ENCODE data around the gene ADAM33.

The ADAM33 gene

DNA sequence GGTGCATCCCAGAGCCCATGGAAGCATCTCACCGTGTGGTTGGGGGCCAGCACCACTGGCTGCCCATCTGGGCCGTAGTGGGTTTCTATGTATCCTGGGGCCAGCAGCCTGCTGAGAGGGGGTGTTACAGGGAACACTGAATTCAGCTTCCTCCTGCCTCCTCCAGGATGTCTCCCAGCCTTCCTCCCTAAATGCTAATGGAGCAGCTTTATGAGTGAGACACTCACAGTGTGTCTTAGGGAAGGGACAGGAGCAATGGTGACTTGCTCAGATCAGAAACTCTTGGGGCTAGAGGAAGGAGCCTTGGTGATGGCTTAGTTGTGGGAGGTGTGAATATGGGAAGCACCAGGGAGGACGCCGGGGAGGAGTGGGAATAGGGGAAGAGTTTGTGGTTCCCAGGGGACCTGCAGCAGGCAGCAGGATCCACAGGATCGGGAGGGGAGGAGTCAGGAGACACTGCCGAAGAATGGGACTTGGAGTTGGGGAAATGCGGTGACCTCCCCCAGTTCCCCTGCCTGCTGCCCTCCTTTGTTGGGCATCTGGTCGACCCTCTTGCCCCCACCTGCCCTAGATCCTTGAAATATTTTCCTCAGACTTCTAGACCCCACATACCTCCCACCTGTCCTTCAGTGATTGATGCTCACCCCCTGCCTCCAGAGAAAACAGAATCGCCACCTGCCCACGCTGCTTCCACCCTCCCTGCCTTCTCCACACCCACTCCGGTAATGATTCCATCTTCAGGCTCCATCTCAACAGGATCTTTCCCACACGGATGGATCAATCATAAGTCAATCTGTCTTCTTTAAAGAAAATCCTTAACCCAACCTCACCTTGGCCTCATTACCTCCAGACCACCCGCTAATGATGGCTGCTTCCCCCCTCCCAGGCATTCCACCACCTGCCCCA lies 6.6 kb downstream of the ADAM33 start:
- Histone ChIP-seq H3K27me3 (ENCODE audit: low read depth) (peaks cover 44% of the 10 kb centered on the region), H3K4me1 (no peaks in the 10 kb centered on the region), H3K9me3 (no peaks in the 10 kb centered on the region), H3K4me3 (no peak overlapping the region), H3K36me3 (replicated peaks) (no peaks in the 10 kb centered on the region)
- in situ Hi-C loops (cut with MboI; ENCODE audit: low sequenced_read_pairs) = loop anchor here (5.0 kb wide), 1 partner anchor 37 kb away; the partner anchor contains the start of gene SIGLEC1
- DNase-seq (ENCODE audit: low spot score in 2 of 2) = no peak

DNA sequence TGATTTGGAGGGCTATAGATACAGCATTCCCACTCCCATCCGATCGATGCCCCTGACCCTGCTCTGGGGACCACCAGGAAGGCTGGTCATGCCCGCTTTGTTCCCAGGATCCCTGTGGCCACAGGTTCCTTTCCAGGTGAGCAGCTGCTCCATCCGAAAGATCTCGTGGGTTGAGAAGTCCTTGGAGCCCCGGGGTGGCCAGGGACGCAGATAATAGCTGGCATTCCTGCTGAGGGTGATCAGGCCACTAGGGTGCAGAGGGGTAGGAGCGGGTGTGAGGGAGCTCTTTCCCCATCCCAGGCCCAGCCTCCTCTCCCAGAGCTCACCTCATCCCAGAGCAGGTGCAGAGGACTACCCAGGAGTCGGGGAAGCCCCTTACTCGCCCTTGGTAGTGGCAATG lies 7.4 kb downstream of the ADAM33 start:
- no peak overlapping the region for H3K4me3 ChIP-seq
- in situ Hi-C loops (cut with MboI; ENCODE audit: low sequenced_read_pairs) = no loop called here
- peaks cover 44% of the 10 kb centered on the region for H3K27me3 ChIP-seq (ENCODE audit: low read depth)
- DNase-seq (ENCODE audit: low spot score in 2 of 2) = no peak
- H3K9me3 ChIP-seq = no peaks in the 10 kb centered on the region
- H3K36me3 ChIP-seq (replicated peaks) = no peaks in the 10 kb centered on the region
- H3K4me1 ChIP-seq = no peaks in the 10 kb centered on the region

DNA sequence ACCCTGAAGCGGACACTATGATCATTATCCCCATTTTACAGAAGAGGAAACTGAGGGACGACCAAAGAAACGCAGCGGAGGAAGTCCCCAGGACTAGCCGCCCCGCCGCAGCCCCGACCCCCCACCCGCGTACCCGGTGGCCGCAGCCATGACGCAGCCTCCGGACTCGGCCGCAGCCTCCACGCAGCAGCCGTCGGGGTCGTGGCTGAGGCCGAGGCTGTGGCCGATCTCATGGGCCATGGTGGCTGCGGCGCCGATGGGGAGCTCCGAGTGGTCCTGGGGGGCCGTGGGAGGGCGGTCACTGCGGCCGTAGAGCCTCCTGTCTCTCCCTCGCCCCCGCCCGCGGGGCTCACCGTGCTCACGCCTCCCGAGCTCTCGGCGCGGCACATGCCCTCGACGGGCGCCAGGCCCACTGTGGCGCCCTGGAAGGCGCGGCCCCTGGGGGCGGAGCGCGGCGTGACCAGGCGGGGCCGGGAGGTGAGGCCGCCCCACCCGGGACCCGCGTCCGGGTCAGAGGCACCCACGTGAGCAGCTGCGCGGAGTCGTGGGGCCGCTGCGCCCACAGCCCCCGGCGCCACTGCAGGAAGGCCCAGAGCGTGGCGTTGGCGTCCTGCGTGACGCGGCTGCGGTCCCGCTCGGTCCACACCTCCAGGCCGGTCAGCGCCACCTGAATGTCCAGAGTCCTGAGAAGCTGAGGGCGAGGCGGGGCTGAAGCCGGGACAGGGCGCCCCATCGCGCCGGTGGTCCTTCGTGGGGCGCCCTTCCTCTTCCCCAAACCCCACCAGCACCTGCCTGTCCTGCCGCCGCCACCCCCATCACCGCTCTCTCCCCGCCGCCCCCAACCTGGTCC lies 8.4 kb downstream of the ADAM33 start:
- Histone ChIP-seq H3K27me3 (ENCODE audit: low read depth) (peaks cover 44% of the 10 kb centered on the region), H3K9me3 (no peaks in the 10 kb centered on the region), H3K4me3 (no peak overlapping the region), H3K36me3 (replicated peaks) (no peaks in the 10 kb centered on the region), H3K4me1 (no peaks in the 10 kb centered on the region)
- no peak for DNase-seq (ENCODE audit: low spot score in 2 of 2)
- in situ Hi-C loops (cut with MboI; ENCODE audit: low sequenced_read_pairs) = no loop called here

DNA sequence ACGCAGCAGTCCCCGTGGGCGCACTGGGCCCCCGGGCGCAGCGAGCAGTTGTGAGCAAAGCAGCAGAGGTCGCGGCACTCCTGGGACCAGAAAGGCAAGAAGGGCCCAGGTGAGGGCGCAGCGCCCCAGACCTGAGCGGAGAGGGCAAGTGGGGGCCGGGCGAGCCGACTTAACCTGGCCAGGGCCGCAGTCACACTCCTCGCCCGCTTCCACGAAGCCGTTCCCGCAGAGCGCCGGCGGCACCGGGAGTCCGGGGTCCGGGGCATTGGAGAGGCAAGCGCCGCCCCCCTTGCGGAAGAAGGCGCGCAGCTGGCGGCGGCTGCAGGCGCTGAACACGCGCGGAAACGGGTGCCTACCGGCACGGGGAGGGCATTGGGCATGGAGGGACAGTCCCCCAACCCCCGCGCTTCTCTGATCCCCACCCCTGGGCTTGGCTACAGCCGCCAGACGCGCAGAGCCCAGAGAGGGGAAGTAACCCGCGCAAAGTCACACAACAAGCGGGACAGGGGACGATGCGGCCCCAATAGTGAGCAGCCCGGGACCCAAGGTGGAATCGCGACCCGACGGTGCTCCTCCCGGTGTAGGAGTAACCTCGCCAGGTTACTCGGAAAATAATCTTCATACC lies 9.2 kb downstream of the ADAM33 start:
- Histone ChIP-seq H3K27me3 (ENCODE audit: low read depth) (peaks cover 44% of the 10 kb centered on the region), H3K4me1 (no peaks in the 10 kb centered on the region), H3K9me3 (no peaks in the 10 kb centered on the region), H3K36me3 (replicated peaks) (no peaks in the 10 kb centered on the region), H3K4me3 (no peak overlapping the region)
- DNase-seq (ENCODE audit: low spot score in 2 of 2) = no peak
- in situ Hi-C loops (cut with MboI; ENCODE audit: low sequenced_read_pairs) = no loop called here

DNA sequence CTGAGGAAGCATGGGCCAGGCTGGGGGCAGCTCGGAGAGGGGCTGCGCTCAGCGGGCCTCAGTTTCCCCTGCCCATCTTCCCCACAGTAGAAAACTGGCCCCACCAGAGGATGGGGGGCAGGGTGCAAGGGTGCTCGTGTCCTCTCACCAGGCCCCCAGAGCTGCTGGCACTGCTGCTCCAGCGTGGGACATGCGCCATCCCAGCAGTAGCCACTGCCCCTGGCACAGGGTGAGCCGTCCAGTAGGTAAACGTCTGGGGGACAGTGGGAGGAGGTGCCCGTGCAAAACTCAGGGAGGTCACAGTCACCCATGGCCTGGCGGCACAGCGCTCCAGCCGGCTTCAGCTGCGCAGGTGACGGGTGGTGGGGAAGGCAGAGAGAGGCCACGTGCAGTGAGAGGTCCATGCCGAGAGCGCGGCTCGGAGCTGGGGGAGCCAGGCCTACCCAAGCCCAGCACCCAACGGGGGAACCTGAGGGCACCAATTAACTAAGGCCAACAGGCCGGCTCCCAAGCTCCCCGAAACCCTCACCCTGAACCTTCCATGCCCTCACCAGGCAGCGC lies 9.7 kb downstream of the ADAM33 start:
- Histone ChIP-seq H3K9me3 (no peaks in the 10 kb centered on the region), H3K27me3 (ENCODE audit: low read depth) (peaks cover 44% of the 10 kb centered on the region), H3K4me3 (no peak overlapping the region), H3K4me1 (no peaks in the 10 kb centered on the region), H3K36me3 (replicated peaks) (no peaks in the 10 kb centered on the region)
- DNase-seq (ENCODE audit: low spot score in 2 of 2) = no peak
- in situ Hi-C loops (cut with MboI; ENCODE audit: low sequenced_read_pairs) = no loop called here

DNA sequence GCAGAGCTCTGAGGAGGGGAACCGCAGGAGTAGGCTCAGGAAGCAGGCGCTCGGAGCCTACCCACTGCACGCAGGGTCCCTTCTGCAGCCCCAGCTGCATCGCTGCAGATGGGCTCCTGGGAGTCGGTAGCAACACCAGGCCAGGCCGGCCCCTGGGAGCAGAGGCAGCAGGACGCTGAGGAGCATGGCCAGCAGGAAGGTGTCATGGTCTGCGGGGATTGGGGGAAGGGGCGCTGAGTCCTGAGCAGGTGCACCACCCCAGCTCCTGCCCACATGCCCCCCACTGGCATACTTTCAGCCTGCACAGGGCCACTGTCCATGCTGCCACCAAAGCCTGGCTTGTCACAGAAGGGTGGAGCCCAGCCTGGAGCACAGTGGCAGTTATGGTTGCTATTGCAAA lies 10.9 kb downstream of the ADAM33 start:
- DNase-seq (ENCODE audit: low spot score in 2 of 2) = no peak
- Histone ChIP-seq H3K36me3 (replicated peaks) (no peaks in the 10 kb centered on the region), H3K4me1 (no peaks in the 10 kb centered on the region), H3K27me3 (ENCODE audit: low read depth) (peaks cover 41% of the 10 kb centered on the region), H3K4me3 (no peak overlapping the region), H3K9me3 (no peaks in the 10 kb centered on the region)
- in situ Hi-C loops (cut with MboI; ENCODE audit: low sequenced_read_pairs) = no loop called here

DNA sequence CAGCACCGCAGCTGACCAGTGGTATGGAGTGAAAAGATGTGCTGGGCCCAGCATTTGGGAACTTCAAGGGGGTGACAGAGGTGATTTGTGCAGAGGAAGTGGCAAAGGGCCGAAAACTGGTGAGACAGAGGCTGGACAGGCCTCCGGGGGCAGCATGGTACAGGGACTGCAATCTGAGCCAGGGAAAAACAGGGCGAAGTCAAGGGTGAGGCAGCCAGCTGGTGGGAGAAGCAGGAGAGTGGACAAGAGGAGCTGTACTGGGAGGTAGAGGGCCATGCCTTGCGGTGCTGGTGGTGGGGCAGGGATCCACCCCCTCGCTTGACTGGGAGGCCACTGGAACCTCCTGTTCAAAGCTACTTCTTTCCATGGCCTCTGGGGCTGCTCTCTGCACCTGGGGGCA lies 11.3 kb downstream of the ADAM33 start:
- no peak for DNase-seq (ENCODE audit: low spot score in 2 of 2)
- H3K36me3 ChIP-seq (replicated peaks) = no peaks in the 10 kb centered on the region
- in situ Hi-C loops (cut with MboI; ENCODE audit: low sequenced_read_pairs) = no loop called here
- no peaks in the 10 kb centered on the region for H3K4me1 ChIP-seq
- peaks cover 37% of the 10 kb centered on the region for H3K27me3 ChIP-seq (ENCODE audit: low read depth)
- no peaks in the 10 kb centered on the region for H3K9me3 ChIP-seq
- no peak overlapping the region for H3K4me3 ChIP-seq

DNA sequence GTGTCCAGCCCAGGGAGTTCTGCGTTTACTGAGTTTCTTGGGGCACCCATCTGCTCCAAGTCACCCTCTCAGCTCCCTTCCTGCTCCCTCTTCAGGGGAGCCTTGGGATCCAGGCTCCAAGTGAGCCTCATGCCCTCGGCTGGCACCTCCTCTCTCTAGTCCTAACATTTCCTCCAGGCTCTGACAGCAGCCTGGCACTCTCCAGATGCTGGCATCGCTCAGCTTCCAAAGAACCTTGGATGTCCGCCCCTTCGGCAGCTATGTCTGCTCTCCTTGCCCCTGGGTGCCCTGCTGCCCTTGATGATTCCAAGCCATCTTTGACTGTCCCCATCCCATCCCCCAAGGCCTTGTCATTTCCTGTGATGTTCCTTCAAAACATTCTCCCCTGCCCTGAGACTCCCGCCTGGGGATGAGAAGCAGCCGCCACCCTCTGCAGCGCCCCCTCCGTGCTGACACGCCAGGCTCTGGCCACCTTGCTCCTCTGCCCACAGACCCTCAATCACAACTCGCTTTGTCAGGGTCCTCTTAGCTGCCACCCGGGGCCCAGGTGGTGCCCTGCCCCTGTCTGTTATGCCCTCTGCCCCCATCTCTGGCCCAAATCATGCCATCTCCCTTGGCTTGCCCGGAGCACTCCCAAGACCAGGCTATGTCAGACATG lies 12.0 kb downstream of the ADAM33 start:
- Histone ChIP-seq H3K27me3 (ENCODE audit: low read depth) (peaks cover 30% of the 10 kb centered on the region), H3K9me3 (no peaks in the 10 kb centered on the region), H3K36me3 (replicated peaks) (no peaks in the 10 kb centered on the region), H3K4me1 (no peaks in the 10 kb centered on the region), H3K4me3 (no peak overlapping the region)
- DNase-seq (ENCODE audit: low spot score in 2 of 2) = no peak
- in situ Hi-C loops (cut with MboI; ENCODE audit: low sequenced_read_pairs) = no loop called here

DNA sequence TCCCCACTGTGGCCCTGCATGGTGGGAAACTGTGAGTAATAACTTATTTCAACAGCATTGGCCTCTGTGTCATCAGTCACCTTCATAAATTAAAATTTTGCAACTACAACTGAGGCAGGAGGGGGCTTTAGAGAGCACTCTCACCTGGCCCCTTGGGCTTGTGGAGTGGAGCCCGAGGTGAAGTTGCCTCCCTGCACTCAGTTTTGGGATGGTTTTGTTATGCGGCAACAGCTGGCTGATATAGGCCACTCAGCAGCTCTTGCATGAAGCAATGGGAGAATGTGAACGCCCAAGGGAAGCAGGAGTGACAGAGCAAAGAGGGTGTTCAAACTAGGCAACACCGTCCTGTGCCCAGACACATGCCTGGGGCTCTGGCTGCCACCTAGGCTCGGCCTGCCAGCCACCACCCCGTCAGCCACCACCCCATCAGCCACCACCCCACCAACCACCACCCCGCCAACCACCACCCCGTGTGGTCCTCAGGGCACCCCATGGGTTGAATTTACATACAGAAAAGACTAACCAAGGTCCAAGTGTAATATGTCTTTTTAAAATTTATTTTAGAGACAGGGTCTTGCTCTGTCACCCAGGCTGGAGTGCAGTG lies 14.3 kb downstream of the ADAM33 start:
- no peaks in the 10 kb centered on the region for H3K9me3 ChIP-seq
- H3K36me3 ChIP-seq (replicated peaks) = no peaks in the 10 kb centered on the region
- H3K4me3 ChIP-seq = no peak overlapping the region
- in situ Hi-C loops (cut with MboI; ENCODE audit: low sequenced_read_pairs) = no loop called here
- H3K27me3 ChIP-seq (ENCODE audit: low read depth) = peaks cover 10% of the 10 kb centered on the region
- DNase-seq (ENCODE audit: low spot score in 2 of 2) = no peak
- H3K4me1 ChIP-seq = no peaks in the 10 kb centered on the region

DNA sequence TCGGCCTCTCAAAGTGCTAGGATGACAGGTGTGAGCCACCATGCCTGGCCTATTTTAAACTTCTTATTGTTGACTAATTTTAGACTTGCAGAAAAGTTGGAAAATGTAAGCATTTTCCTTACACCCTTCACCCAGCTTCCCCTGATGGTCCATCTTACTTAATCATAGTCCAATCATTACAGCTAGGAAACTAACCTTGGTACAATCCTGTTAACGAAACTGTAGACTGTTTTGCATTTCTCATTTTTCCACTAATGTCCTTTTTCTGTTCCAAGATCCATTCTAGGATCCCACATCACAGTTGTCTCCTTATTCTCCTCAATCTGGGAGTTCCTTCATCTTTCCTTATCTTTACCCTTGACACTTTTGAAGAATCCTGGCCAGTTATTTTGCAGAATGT lies 18.0 kb downstream of the ADAM33 start:
- H3K4me3 ChIP-seq = no peak overlapping the region
- in situ Hi-C loops (cut with MboI; ENCODE audit: low sequenced_read_pairs) = no loop called here
- peaks cover 9% of the 10 kb centered on the region; the same call in 1 of the 2 replicates for H3K27me3 ChIP-seq (ENCODE audit: low read depth)
- H3K9me3 ChIP-seq = no peaks in the 10 kb centered on the region
- no peak for DNase-seq (ENCODE audit: low spot score in 2 of 2)
- H3K36me3 ChIP-seq (replicated peaks) = no peaks in the 10 kb centered on the region
- no peaks in the 10 kb centered on the region for H3K4me1 ChIP-seq

DNA sequence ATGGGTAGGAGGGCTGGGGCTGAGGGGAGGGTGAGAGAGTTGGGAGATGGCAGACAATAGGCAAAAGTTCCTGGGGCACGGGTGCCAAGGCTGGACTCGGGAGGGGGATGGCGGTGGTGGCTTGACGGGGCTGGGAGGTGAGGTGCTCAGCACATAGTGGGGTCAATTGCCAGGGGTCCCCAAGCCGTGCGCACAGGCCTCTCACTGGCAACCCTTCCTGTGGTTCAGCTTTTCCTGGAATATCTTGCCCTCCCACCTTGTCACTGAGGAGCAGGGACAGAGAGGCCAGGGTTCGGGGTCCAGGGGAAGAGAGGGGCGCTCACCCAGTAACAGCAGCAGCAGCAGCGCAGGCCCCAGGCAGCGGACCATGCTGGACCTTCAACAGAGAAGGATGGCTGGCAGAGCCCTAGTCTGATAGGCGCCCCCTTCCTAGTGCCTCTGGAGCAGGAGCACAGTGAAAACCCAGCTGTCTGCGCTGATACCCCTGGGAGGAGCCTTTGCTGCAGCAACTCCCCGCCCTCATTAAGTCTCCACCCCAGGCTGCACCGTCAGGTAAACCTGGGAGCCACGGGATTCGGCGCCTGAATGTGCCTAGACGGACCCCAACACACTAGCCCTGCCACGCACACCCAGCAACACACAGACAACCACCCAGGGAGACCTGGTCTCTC lies 18.6 kb downstream of the ADAM33 start, which contains the start of gene GFRA4:
TSS of gene GFRA4 (minus strand) at position 369 of the 671 bp plus-strand sequence. CDS start at position 369, 0 bp downstream.
- peaks cover 9% of the 10 kb centered on the region; the same call in 1 of the 2 replicates for H3K27me3 ChIP-seq (ENCODE audit: low read depth)
- H3K36me3 ChIP-seq (replicated peaks) = no peaks in the 10 kb centered on the region
- in situ Hi-C loops (cut with MboI; ENCODE audit: low sequenced_read_pairs) = no loop called here
- H3K4me1 ChIP-seq = no peaks in the 10 kb centered on the region
- H3K4me3 ChIP-seq = no peak within 1 kb of the TSS
- DNase-seq (ENCODE audit: low spot score in 2 of 2) = no peak
- H3K9me3 ChIP-seq = no peaks in the 10 kb centered on the region

DNA sequence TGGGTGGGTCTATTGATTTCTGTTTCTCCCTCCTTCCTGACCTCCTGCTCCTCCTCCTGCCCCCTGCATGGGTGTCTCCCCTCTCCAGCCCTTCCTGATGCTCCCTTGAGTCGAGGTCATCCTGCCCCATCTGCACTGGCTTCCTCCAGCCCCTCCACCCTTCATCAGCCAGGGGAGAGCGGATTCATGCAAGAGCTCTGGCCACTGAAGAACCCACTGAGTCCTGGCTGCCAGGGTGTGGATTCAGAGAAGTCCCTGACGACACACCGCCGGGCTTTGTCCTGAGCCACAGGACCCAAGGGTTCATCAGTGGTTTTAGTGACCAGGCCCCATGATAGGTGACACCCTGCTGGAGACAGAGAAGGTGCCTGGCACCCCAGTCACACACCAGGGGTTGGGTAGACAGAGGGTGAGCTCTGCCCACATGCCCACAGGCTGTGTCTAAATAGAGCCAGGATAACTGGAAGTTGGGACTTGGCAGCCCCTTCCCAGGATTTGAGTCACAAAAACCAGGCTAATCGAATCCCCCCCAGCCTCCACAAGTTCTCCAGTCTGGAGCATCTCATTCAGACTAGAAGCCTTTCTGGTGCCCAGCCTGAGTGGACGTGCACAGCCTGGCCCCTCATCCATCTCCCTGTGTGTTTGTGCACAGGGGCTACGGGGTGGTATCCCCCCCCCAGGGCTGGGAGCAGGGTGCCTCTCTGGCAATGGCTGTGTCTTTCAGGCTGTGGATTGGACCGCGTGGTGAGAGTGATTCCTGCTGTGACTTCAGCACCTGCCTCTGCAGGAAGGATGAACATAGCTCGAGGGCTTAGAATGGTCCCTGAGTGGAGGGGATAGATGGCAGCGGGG lies 19.8 kb downstream of the ADAM33 start:
- no peak for DNase-seq (ENCODE audit: low spot score in 2 of 2)
- Histone ChIP-seq H3K36me3 (replicated peaks) (no peaks in the 10 kb centered on the region), H3K27me3 (ENCODE audit: low read depth) (peaks cover 9% of the 10 kb centered on the region; the same call in 1 of the 2 replicates), H3K4me1 (no peaks in the 10 kb centered on the region), H3K4me3 (no peak overlapping the region), H3K9me3 (no peaks in the 10 kb centered on the region)
- in situ Hi-C loops (cut with MboI; ENCODE audit: low sequenced_read_pairs) = no loop called here

Measured in HAP-1 (cell line).